ENCODE data around the gene BMPR1A. TPM values are rescaled to one million over a fixed set of nuclear protein-coding genes. Genes with fewer than 3 reads are reported as not detected.

The BMPR1A gene
- total and polyA plus RNA-seq, 4 donors = 38.1 to 84.0 (median 63.4) TPM

DNA sequence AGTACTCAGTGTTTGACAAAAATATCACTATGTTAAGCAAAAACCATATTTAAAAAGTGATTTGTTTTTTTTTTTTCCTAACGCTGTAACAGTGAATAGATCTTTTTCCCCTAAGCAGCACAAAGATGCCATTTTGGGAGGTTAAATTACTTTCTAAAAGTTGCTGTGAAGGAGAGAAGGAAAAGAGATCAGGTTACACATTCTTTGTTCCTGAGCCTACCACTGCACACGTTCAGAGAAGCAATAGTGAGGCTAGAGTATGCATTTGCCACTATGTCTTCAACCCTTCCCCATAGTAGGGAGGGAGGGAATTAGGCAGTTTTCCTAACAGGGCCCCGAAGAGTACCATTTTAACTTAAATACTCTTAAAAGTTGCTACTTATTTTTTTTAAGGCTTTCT is 38.9 kb downstream of the BMPR1A start:
- Histone ChIP-seq H3K4me3 (ENCODE audit: low read depth, low read length) (no peak overlapping the region), H3K36me3 (ENCODE audit: control insufficient read depth, insufficient read depth, low read length) (peaks cover 3% of the 10 kb centered on the region), H3K27ac (ENCODE audit: low read depth, low read length) (peak overlapping the region; percentile 64), H3K9me3 (ENCODE audit: control insufficient read depth, insufficient read depth, low read length) (no peaks in the 10 kb centered on the region), H3K27me3 (ENCODE audit: control insufficient read depth, insufficient read depth, low read length) (no peaks in the 10 kb centered on the region), H3K4me1 (ENCODE audit: control insufficient read depth, insufficient read depth, low read length) (no peaks in the 10 kb centered on the region)
- WGBS (ENCODE audit: insufficient coverage) = no CpG with 5 or more reads among the region's 3 CpGs
- DNase-seq (ENCODE audit: low read depth in 4 of 6, low spot score in 6 of 6) = peak in 2 of 6 donors; percentile 48 to 51

DNA sequence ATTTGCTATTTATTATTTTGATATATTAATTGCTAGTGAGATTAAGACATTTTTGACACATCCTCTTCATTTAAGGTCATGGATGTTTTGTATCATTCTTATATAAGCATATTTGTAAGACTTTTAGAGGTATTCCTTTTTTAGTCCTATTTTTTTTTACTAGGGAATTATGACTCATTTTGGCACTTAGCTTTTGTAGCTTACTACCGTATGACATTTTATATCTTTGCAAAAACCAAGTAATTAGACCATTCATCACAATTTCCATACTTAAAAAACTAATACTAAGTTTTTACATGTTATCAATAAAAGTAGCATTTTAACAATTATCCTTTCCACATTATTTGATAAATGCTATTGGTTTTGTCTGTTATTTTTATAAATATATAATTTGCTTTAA is 41.6 kb downstream of the BMPR1A start:
- Histone ChIP-seq H3K4me1 (ENCODE audit: control insufficient read depth, insufficient read depth, low read length) (no peaks in the 10 kb centered on the region), H3K36me3 (ENCODE audit: control insufficient read depth, insufficient read depth, low read length) (peaks cover 3% of the 10 kb centered on the region), H3K4me3 (ENCODE audit: low read depth, low read length) (no peak overlapping the region), H3K27ac (ENCODE audit: low read depth, low read length) (no peak overlapping the region), H3K9me3 (ENCODE audit: control insufficient read depth, insufficient read depth, low read length) (no peaks in the 10 kb centered on the region), H3K27me3 (ENCODE audit: control insufficient read depth, insufficient read depth, low read length) (no peaks in the 10 kb centered on the region)
- no peak for DNase-seq (ENCODE audit: low read depth in 4 of 6, low spot score in 6 of 6)
- WGBS (ENCODE audit: insufficient coverage) = no CpG with 5 or more reads among the region's 1 CpG

DNA sequence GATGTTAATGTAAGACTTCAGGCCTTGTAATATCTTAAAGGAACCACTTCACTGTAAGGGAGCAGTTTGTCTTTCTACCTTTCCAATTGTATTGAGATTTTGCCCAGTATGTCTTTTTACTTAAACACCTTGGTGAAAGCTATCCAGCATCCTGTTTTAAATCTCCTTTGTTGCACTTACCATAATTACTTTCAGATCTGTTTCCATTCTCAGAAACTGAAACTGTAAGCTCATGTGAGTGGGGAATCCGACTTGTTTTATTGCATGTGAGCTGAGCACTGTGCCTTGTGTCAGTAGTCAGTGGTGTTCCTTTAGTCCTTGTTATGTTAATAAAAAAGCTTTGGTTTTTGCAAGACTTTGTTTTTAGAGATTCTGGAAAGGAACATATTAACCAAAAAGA is 42.2 kb downstream of the BMPR1A start:
- Histone ChIP-seq H3K9me3 (ENCODE audit: control insufficient read depth, insufficient read depth, low read length) (no peaks in the 10 kb centered on the region), H3K27ac (ENCODE audit: low read depth, low read length) (no peak overlapping the region), H3K27me3 (ENCODE audit: control insufficient read depth, insufficient read depth, low read length) (no peaks in the 10 kb centered on the region), H3K36me3 (ENCODE audit: control insufficient read depth, insufficient read depth, low read length) (peaks cover 2% of the 10 kb centered on the region), H3K4me1 (ENCODE audit: control insufficient read depth, insufficient read depth, low read length) (no peaks in the 10 kb centered on the region), H3K4me3 (ENCODE audit: low read depth, low read length) (no peak overlapping the region)
- DNase-seq (ENCODE audit: low read depth in 4 of 6, low spot score in 6 of 6) = no peak
- WGBS (ENCODE audit: insufficient coverage) = 0% methylated on average over 1 of the region's 1 CpG

DNA sequence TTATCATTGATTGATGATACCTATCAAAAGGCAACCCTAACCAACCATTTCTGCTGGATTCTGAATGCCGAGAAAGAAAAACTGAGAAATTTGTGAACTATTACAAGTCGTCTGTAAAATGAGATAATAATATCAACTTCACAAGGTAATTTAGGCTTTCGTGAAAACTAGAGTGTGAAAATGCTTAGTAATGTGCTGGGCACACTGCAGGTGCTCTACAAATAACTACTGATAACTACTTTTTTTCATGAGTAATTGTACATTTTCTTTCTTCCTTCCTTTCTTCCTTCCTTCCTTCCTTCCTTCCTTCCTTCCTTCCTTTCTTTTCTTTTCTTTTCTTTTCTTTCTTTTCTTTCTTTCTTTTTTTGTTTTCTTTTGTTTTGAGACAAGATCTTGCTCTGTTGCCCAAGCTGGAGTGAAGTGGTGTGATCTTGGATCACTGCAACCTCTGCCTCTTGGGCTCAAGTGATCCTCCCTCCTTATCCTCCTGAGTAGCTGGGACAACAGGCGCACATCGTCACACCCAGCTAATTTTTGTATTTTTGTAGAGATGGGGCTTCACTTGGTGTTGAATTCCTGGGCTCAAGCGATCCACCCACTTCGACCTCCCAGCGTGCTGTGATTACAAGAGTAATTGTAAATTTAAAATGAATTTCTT is 42.9 kb downstream of the BMPR1A start:
- Histone ChIP-seq H3K27me3 (ENCODE audit: control insufficient read depth, insufficient read depth, low read length) (no peaks in the 10 kb centered on the region), H3K4me1 (ENCODE audit: control insufficient read depth, insufficient read depth, low read length) (no peaks in the 10 kb centered on the region), H3K9me3 (ENCODE audit: control insufficient read depth, insufficient read depth, low read length) (no peaks in the 10 kb centered on the region), H3K27ac (ENCODE audit: low read depth, low read length) (no peak overlapping the region), H3K36me3 (ENCODE audit: control insufficient read depth, insufficient read depth, low read length) (no peaks in the 10 kb centered on the region), H3K4me3 (ENCODE audit: low read depth, low read length) (no peak overlapping the region)
- no peak for DNase-seq (ENCODE audit: low read depth in 4 of 6, low spot score in 6 of 6)
- no CpG with 5 or more reads among the region's 8 CpGs for WGBS (ENCODE audit: insufficient coverage)

DNA sequence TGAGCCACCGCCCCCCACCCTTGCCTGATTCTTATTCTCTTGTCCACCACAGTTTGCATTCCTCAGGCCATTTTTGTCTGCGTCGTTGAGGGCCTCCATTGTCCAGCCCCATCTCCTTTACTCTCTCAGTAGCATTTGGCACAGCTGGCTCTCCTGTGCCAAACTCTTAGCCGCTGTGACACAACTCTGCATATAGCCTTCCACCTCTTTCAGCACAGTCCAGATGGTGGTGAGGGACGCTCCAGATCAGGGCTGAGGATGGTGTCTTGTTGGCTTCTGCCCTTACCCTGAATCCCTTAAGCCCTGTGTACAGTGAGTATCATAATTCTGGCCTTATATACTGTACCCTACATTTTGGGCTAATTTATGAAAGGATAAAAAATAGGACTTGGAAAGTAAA is 45.6 kb downstream of the BMPR1A start:
- no peak for DNase-seq (ENCODE audit: low read depth in 4 of 6, low spot score in 6 of 6)
- 81% methylated on average over 3 of the region's 5 CpGs for WGBS (ENCODE audit: insufficient coverage)
- H3K9me3 ChIP-seq (ENCODE audit: control insufficient read depth, insufficient read depth, low read length) = no peaks in the 10 kb centered on the region
- H3K27ac ChIP-seq (ENCODE audit: low read depth, low read length) = no peak overlapping the region
- H3K4me1 ChIP-seq (ENCODE audit: control insufficient read depth, insufficient read depth, low read length) = no peaks in the 10 kb centered on the region
- H3K27me3 ChIP-seq (ENCODE audit: control insufficient read depth, insufficient read depth, low read length) = no peaks in the 10 kb centered on the region
- no peaks in the 10 kb centered on the region for H3K36me3 ChIP-seq (ENCODE audit: control insufficient read depth, insufficient read depth, low read length)
- no peak overlapping the region for H3K4me3 ChIP-seq (ENCODE audit: low read depth, low read length)

DNA sequence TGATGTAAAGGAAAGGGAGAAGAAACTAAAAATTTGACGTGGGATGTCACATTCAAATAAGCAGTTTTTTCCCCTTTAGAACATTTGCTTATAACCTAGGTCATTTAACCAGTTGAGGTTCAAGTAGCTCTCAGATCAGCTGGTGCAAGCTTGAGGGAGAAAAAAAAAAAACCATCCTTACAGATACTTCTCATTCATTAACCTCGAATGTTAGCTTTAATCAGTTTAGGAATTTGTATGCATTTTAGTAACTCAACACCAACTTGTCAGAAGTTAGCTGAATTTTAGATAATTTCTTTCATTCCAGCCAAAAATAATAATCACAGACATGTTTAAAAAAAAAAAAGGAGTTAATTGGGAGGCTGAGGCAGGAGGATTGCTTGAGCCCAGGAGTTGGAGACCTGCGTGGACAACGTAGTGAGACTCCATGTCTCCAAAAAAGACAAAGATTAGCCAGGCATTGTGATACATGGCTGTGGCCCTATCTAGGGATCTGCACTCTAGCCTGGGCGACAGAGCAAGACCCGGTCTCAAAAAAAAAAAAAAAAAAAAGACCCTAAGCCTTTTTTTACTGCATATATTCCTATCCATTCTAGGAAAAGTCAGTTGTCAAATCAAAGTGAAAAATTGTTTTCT is 46.2 kb downstream of the BMPR1A start:
- Histone ChIP-seq H3K27ac (ENCODE audit: low read depth, low read length) (no peak overlapping the region), H3K36me3 (ENCODE audit: control insufficient read depth, insufficient read depth, low read length) (no peaks in the 10 kb centered on the region), H3K4me3 (ENCODE audit: low read depth, low read length) (no peak overlapping the region), H3K9me3 (ENCODE audit: control insufficient read depth, insufficient read depth, low read length) (no peaks in the 10 kb centered on the region), H3K27me3 (ENCODE audit: control insufficient read depth, insufficient read depth, low read length) (no peaks in the 10 kb centered on the region), H3K4me1 (ENCODE audit: control insufficient read depth, insufficient read depth, low read length) (no peaks in the 10 kb centered on the region)
- WGBS (ENCODE audit: insufficient coverage) = 100% methylated on average over 2 of the region's 6 CpGs
- DNase-seq (ENCODE audit: low read depth in 4 of 6, low spot score in 6 of 6) = no peak

DNA sequence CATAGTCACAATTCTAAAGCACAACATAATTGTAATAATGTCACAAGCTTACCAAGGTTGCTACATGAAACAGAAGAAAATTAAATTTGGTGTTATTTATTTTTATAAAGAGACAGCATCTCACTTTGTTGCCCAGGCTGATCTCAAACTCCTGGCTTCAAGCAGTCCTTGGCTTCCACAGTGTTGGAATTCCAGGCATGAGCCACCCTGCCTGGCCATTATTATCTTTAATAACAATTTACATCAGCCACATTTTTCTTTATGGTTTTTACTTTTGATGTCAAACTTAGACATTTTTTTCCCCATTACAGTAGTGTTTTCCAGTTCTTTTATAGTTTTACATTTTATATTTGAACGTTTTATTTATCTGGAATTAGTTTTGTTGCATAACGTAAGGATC is 46.7 kb downstream of the BMPR1A start:
- no peaks in the 10 kb centered on the region for H3K4me1 ChIP-seq (ENCODE audit: control insufficient read depth, insufficient read depth, low read length)
- no peaks in the 10 kb centered on the region for H3K36me3 ChIP-seq (ENCODE audit: control insufficient read depth, insufficient read depth, low read length)
- no CpG with 5 or more reads among the region's 2 CpGs for WGBS (ENCODE audit: insufficient coverage)
- no peak overlapping the region for H3K4me3 ChIP-seq (ENCODE audit: low read depth, low read length)
- H3K27ac ChIP-seq (ENCODE audit: low read depth, low read length) = no peak overlapping the region
- no peaks in the 10 kb centered on the region for H3K9me3 ChIP-seq (ENCODE audit: control insufficient read depth, insufficient read depth, low read length)
- no peaks in the 10 kb centered on the region for H3K27me3 ChIP-seq (ENCODE audit: control insufficient read depth, insufficient read depth, low read length)
- DNase-seq (ENCODE audit: low read depth in 4 of 6, low spot score in 6 of 6) = no peak

DNA sequence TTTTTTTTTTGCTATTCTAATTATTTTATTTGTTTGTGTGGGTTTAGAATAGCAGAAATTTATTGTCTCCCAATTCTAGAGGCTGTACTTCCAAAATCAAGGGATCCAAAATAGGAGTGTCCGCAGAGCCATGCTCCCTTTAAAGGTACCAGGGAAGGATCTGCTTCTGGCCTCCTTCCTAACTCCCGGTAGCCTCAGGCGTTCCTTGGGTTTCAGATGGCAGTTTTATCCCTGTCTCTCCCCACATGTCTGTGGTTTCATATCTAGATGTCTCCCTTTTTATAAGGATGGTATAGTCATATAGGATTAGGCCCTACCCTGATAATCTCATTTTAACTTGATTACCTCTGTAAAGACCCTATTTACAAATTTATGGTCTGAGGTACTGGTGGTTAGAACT is 48.4 kb downstream of the BMPR1A start:
- no peak for DNase-seq (ENCODE audit: low read depth in 4 of 6, low spot score in 6 of 6)
- no peak overlapping the region for H3K4me3 ChIP-seq (ENCODE audit: low read depth, low read length)
- H3K27ac ChIP-seq (ENCODE audit: low read depth, low read length) = no peak overlapping the region
- H3K36me3 ChIP-seq (ENCODE audit: control insufficient read depth, insufficient read depth, low read length) = no peaks in the 10 kb centered on the region
- no peaks in the 10 kb centered on the region for H3K27me3 ChIP-seq (ENCODE audit: control insufficient read depth, insufficient read depth, low read length)
- H3K4me1 ChIP-seq (ENCODE audit: control insufficient read depth, insufficient read depth, low read length) = no peaks in the 10 kb centered on the region
- no peaks in the 10 kb centered on the region for H3K9me3 ChIP-seq (ENCODE audit: control insufficient read depth, insufficient read depth, low read length)
- 100% methylated on average over 1 of the region's 3 CpGs for WGBS (ENCODE audit: insufficient coverage)

DNA sequence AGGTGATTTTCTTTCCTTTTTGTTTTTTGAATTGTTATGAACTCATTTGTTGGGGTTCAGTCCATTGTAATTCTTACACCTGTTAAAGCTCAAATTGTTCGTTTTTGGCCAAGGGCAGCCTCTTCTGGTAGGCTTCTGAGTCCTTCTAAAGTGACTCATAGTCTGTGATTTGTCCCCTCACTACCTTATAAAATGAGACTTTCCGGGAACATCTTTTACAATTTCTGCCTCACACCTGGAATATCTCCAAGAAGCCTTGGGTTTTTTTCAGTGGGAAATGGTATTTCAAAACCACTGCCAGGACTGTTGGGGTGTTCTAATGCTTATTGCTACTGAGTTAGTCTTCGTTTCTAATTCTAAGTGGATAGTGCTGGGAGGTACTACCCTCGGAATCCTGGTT is 56.7 kb downstream of the BMPR1A start:
- WGBS (ENCODE audit: insufficient coverage) = 86% methylated on average over 1 of the region's 4 CpGs
- peaks cover 3% of the 10 kb centered on the region for H3K4me1 ChIP-seq (ENCODE audit: control insufficient read depth, insufficient read depth, low read length)
- DNase-seq (ENCODE audit: low read depth in 4 of 6, low spot score in 6 of 6) = peak in 1 of 6 donors; percentile 38
- no peak overlapping the region for H3K4me3 ChIP-seq (ENCODE audit: low read depth, low read length)
- H3K9me3 ChIP-seq (ENCODE audit: control insufficient read depth, insufficient read depth, low read length) = no peaks in the 10 kb centered on the region
- no peak overlapping the region for H3K27ac ChIP-seq (ENCODE audit: low read depth, low read length)
- no peaks in the 10 kb centered on the region for H3K36me3 ChIP-seq (ENCODE audit: control insufficient read depth, insufficient read depth, low read length)
- H3K27me3 ChIP-seq (ENCODE audit: control insufficient read depth, insufficient read depth, low read length) = no peaks in the 10 kb centered on the region

DNA sequence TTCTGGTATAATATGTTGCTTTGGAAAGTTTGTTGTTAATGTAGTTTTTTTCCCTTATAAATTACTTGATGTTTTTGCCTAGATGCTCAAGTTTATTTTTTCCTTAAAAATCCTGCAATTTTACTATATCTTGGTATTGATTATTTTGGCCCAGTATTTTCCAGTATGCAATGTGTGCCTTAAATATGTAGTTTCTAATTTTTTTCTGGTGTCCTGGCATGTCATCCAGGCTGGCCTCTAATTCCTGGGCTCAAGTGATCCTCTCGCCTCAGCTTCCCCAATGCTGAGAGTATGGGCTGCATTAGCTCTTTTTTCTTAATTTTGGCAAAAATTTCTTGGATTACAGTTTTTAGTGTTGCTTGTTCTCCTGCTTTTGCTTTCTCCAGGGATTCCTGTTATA is 57.6 kb downstream of the BMPR1A start:
- H3K36me3 ChIP-seq (ENCODE audit: control insufficient read depth, insufficient read depth, low read length) = no peaks in the 10 kb centered on the region
- no peaks in the 10 kb centered on the region for H3K27me3 ChIP-seq (ENCODE audit: control insufficient read depth, insufficient read depth, low read length)
- no peak overlapping the region for H3K27ac ChIP-seq (ENCODE audit: low read depth, low read length)
- DNase-seq (ENCODE audit: low read depth in 4 of 6, low spot score in 6 of 6) = no peak
- H3K9me3 ChIP-seq (ENCODE audit: control insufficient read depth, insufficient read depth, low read length) = no peaks in the 10 kb centered on the region
- WGBS (ENCODE audit: insufficient coverage) = no CpG with 5 or more reads among the region's 1 CpG
- no peak overlapping the region for H3K4me3 ChIP-seq (ENCODE audit: low read depth, low read length)
- peaks cover 3% of the 10 kb centered on the region for H3K4me1 ChIP-seq (ENCODE audit: control insufficient read depth, insufficient read depth, low read length)

Data from spinal cord (tissue), 10 donors.